ENCODE data around the gene ARFGEF3.

ARFGEF3 gene

DNA sequence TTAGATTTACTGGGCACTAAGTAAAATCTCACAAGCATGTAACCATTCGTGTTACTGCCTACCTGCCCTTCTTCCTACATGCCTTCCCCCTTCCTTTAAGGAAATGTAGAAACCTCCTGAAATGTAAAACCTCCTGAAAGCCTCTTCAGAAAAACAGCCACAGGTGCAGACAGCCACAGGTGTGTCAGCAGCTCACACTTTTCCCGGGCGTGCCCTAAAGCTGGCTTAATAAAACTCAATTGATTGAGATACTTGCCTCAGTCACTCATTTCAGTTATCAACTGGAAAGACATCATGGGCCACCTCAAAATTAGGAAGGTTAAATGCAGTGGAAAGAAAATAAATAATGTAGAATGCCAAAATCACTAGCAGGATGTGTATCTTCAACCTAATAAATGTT is 79.6 kb downstream of the ARFGEF3 start:
- no peak for DNase-seq

DNA sequence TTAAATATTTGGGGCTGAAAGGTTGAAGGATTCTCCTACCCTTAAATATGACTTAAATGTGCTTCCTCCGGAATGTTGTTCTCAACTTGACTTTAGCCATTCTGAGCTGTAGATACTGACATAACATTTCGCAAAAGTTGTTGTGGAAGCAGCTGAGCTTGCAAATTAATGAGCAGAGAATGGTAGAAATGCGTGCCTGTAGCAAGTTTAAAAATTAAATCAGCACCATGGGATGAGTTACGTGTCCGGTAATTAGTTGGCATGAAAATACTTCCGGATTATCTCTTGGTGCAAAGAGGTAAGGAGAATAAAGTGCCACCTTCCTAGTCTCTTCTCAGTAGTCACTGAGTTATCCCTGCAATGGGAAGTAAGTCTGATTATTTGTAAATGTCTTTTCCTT is 80.2 kb downstream of the ARFGEF3 start:
- DNase-seq: no peak

GRCh38 chr6:138242987-138243592 is 81.4 kb downstream of the ARFGEF3 start:
- no peak for DNase-seq

- DNase-seq: peak; percentile 5
These were observed 84.0 kb downstream of the ARFGEF3 start for GRCh38 chr6:138245751-138246150.

GRCh38 chr6:138246650-138247440 is 85.1 kb downstream of the ARFGEF3 start:
- DNase-seq: no peak

GRCh38 chr6:138248011-138248410 is 86.3 kb downstream of the ARFGEF3 start:
- no peak for DNase-seq

- no peak for DNase-seq
These were observed 87.1 kb downstream of the ARFGEF3 start for GRCh38 chr6:138248878-138249277.

GRCh38 chr6:138250053-138250452 is 88.3 kb downstream of the ARFGEF3 start:
- no peak for DNase-seq

DNA sequence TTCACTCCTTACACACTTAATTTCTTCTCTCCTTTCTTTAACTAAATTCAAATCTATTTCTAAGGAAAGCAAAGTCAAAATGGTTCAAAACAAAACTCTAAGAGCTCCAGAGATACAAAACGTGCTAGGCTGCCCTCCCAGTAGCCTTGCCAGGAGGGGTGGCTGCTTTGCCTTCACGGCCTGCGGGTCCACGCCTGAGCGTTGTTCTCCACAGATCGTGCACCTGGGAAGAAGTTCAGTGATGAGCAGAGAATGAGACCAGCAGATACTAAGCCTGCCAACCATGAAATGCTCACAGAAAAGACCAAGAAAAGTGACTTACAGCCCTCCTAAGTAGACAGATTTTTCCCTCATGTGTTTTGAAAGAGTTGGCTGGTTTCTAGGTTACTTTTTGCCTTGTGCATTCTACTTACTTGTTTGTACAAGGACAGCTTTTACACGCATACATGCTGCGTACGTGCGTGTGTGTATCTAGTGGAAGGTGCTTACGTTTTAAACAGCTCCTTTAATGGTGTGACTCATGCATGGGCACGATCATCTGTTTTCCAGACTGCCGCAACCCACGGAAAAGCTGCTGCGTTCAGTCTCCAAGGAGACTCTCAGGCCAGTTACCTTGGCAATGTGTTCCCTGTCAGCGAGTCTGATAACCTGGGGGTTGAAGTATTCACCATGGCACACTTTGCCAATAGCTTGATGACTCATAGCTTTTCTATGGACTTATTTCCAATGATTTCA is 88.9 kb downstream of the ARFGEF3 start:
- peak; percentile 48 for DNase-seq

DNA sequence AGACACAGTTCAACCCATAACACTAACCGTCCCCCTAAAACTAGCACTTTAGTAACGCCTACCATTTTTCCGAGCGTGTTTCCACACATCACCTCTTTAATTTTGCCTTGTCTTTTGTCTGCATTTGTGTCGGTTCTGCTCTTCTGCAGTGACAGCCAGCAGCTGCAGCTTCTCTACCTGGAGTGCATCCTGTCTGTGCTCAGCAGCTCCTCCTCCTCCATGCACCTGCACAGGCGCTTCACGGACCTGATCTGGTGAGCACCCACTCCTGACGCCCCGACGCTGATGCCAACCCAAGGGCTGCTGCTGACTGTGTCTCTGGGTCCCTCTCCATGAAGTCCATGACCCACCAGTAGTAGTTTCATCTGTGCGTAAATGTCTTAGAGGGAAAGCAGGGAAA is 92.0 kb downstream of the ARFGEF3 start:
- no peak for DNase-seq

DNA sequence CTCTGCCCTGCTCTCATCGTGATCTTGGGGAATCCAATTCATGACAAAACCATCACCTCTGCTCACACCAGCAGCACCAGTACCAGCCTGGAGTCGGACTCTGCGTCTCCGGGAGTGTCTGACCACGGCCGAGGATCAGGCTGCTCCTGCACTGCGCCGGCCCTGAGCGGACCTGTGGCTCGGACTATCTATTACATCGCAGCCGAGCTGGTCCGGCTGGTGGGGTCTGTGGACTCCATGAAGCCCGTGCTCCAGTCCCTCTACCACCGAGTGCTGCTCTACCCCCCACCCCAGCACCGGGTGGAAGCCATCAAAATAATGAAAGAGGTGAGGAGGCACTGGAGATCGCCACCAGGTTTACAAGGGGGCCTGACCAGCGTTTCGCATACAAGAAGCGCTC is 93.7 kb downstream of the ARFGEF3 start:
- no peak for DNase-seq

DNA sequence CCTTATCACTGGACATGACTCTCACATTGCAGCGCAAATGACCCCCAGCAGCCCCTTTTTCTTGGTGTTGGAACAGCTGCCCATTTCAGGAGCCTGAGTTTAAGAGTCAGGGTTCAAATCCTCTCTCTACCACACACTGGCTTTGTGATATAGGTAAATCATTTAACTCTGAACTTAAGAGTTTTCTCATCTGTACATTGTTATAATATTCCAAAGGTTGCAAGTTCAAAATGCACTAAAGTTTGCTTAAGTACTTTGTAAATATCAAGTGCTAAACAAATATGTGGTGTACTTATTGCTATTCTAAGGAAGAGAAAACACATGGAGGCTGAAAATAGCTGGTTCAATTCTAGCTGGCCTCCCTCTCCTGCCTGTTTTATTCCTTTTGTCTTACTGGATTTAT is 95.9 kb downstream of the ARFGEF3 start:
- DNase-seq: no peak

DNA sequence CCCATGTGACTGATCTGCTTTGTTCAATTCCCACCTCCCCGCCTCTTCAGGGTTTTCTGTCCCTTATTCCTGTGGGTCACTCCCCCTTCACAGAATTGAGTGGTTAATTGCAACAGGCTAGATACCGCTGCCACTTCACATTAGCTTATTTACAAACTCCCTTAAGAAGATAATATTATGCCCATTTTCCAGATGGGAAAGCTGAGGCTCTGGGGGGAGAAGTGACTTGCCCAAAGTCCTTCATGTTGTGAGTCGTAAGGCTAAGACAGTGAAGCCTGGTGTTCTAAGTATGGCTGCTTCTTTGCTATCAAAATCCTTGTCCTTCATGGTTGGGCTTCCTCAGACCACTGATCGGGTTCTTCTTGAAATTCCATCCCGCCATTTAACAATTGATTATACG is 96.5 kb downstream of the ARFGEF3 start:
- DNase-seq: no peak

GRCh38 chr6:138258991-138259390 is 97.3 kb downstream of the ARFGEF3 start:
- no peak for DNase-seq

- no peak for DNase-seq
These were observed 99.5 kb downstream of the ARFGEF3 start for GRCh38 chr6:138261116-138261780.

GRCh38 chr6:138263963-138264362 is 102.2 kb downstream of the ARFGEF3 start:
- no peak for DNase-seq

DNA sequence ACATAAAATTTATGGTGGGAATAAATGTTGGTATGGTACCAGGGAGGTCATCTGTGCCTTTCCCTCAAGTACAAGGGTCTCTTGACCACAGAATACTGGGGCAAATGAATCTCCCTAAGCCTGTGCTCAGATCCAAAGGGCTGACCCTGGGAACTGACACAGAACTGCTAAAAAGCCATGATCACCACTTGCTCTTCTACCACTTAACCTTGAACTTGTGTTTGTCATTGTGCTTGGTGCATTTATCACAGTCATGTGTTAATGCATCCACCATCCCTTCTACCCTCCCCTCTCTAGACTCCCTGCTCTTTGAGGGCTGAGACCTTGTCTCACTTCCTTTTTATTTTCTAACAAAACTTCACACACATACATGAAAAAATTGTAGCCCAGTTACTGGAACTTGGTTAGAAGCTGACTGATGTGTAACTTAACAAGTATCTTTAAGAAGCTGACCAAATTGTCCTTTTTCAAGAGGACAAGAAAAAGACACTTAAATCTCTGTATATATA is 102.7 kb downstream of the ARFGEF3 start:
- DNase-seq: no peak

DNA sequence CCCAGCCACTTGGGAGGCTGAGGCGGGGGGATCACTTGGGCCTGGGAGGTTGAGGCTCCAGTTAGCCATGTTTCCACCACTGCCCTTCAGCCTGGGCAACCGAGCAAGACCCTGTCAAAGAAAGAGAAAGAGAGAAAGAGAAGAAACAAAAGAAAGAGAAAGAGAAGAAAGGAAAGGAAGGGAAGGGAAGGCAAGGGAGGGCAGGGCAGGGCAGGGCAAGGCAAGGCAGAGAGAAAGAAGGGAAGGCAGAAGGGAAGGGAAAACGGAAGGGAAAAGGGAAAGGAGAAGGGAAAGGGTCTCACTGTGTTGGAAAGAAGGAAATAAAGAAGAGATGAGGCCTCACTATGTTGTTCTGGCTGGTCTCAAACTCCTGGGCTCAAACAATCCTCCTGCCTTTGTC is 104.4 kb downstream of the ARFGEF3 start:
- DNase-seq: no peak

- DNase-seq: no peak
These were observed 106.5 kb downstream of the ARFGEF3 start for GRCh38 chr6:138267971-138268895.

- no peak for DNase-seq
These were observed 109.7 kb downstream of the ARFGEF3 start for GRCh38 chr6:138271451-138271850.

DNA sequence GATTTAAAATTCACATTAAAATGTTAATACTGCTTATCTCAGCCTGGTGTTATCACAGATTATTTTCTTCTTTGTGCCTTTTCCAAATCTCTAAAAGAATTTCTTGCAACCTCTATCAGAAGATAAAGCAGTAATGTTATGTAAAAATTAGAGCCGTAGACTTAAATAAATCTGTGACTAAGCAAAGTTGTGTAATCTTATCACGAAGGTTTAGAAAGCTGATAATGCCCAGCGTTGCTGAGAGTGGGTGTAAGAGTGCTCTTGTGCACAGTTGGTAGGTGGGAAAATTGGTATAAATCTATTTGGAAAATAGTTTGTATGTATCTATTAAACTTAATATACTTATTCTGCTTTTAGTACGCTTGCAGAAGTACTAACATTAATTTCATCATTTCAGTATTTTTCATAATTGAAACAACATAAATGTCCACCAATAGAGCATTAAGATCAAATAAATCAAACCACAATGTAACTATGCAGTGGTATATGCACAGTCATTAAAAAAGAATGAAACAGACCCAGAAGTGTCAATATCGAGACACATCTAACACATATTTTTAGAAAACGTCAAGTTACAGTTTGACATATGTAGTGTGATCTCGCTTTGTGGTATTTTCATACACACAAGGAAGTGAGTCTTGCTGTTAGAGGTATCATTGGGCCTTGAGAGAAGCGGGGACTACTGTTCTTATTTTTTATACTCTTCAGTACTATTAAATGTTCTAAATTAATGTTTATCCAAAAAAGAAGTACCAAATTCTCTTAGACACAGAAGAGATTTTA is 111.0 kb downstream of the ARFGEF3 start:
- DNase-seq: peak; percentile 23

All from fibroblast of skin of back (primary cell).